Psoas muscle (tissue), 8 donors: Measurements from ENCODE around the gene MYBPH. TPM values are rescaled to one million over a fixed set of nuclear protein-coding genes. Genes with fewer than 3 reads are reported as not detected.
A peak's percentile ranks its signal among the peaks of the same experiment; 100 is the strongest.

ENCODE experiments used
- ATAC-seq, 4 donors: fragments of 200-7000 bp; cut with Tn5 transposase; one replicate each; pipeline ENCODE4 v1.9.1; 2020; ENCODE audit warnings: moderate library complexity in 3 of 4, mild to moderate bottlenecking in 2 of 4
- DNase-seq, 2 donors: peaks; one replicate each; pipeline ENCODE4 v3.0.0-alpha.2; 2020
- H3K27ac ChIP-seq: fragments of 200-600 bp; one replicate; pipeline ENCODE4 v1.8.0; 2022
- H3K27me3 ChIP-seq, 3 donors: fragments of 200-600 bp in 1 of 3; one replicate each; pipeline versions ENCODE4 v1.6.1 to v1.8.0; 2013 to 2022; ENCODE audit warnings: low read length in 2 of 3, mild to moderate bottlenecking in 2 of 3, moderate library complexity in 1 of 3; ENCODE audit not compliant: insufficient read depth in 3 of 3
- H3K36me3 ChIP-seq, 2 donors: fragments of 200-600 bp in 1 of 2; one replicate each; pipeline versions ENCODE4 v1.6.1 to v1.8.0; 2013 to 2022; ENCODE audit warnings: low read depth in 1 of 2, mild to moderate bottlenecking in 1 of 2, moderate library complexity in 1 of 2; ENCODE audit not compliant: insufficient read depth in 1 of 2
- H3K4me1 ChIP-seq: fragments of 200-600 bp; one replicate; pipeline ENCODE4 v1.8.0; 2022
- H3K4me3 ChIP-seq: fragments of 200-600 bp; one replicate; pipeline ENCODE4 v1.8.0; 2022; ENCODE audit warnings: mild to moderate bottlenecking
- H3K9me3 ChIP-seq: fragments of 200-600 bp; one replicate; pipeline ENCODE4 v1.8.0; 2022
- WGBS, 3 donors: extraction: QIAGEN DNeasy Blood & Tissue Kit; methylation state at CpG; one replicate each; pipeline versions ENCODE4 v1.1.6 to v1.1.7; 2013; 5-methylcytosine and 5-hydroxymethylcytosine counted together
- intact Hi-C, 2 donors: fragments of 100-400 bp; cut with DNase I; formaldehyde crosslinking; loops; one replicate each; pipeline versions ENCODE4 v1.11.0 to v1.14.2; 2022
- polyA plus RNA-seq, 3 donors: library from polyadenylated mRNA; stranded (reverse); fragments of 200-250 nt; gene quantifications; one replicate each; pipeline ENCODE4 v1.2.3, GENCODE V29; 2013
- total RNA-seq, 4 donors: library from RNA; stranded (reverse); fragmentation: NEBNext Ultra II Directional in 2 of 4; extraction: Animal tissue kit (Norgen Biotek cat#: 25700) in 2 of 4; gene quantifications; one replicate each; pipeline versions ENCODE4 v1.2.1 to v1.2.4, GENCODE V29; 2021 to 2023
- TF ChIP-seq, protein P1 (sequence below): fragments of 200-600 bp; IDR thresholded peaks from one replicate; pipeline ENCODE4 v1.8.0; 2022; ENCODE audit warnings: antibody characterized with exemption
- donor health status: healthy with polysubstance abuse.
- donor health status: DM: no; HTN: no; CAD: no; lungs with moderate emphysema.
- donor health status: Bipolar disorder and iron deficiency.
- donor health status: healthy.
- donor health status: DM: yes; HTN: yes; CAD: no.
- donor health status: DM: no; HTN: no; CAD: no.
- donor health status: DM: no; HTN: no; CAD: no.
- donor health status: DM: yes; HTN: yes; CAD: no.

The MYBPH gene
- total and polyA plus RNA-seq, 7 donors, result 18.0 to 882 (median 39.1) TPM

GRCh38 chr1:203130358-203130985 lies 45.2 kb downstream of the MYBPH start:
- no peak overlapping the region for H3K4me3 ChIP-seq
- 46 to 66% (median 52%) methylated on average over 3 of the region's 3 CpGs for WGBS, 3 donors
- no peaks in the 10 kb centered on the region for H3K9me3 ChIP-seq
- peaks cover 0 to under 1% (median 0%) of the 10 kb centered on the region in 3 donors for H3K27me3 ChIP-seq
- DNase-seq (no peak), ATAC-seq (peak in 1 of 4 donors; percentile 21)
- TF ChIP-seq, protein P1, sequence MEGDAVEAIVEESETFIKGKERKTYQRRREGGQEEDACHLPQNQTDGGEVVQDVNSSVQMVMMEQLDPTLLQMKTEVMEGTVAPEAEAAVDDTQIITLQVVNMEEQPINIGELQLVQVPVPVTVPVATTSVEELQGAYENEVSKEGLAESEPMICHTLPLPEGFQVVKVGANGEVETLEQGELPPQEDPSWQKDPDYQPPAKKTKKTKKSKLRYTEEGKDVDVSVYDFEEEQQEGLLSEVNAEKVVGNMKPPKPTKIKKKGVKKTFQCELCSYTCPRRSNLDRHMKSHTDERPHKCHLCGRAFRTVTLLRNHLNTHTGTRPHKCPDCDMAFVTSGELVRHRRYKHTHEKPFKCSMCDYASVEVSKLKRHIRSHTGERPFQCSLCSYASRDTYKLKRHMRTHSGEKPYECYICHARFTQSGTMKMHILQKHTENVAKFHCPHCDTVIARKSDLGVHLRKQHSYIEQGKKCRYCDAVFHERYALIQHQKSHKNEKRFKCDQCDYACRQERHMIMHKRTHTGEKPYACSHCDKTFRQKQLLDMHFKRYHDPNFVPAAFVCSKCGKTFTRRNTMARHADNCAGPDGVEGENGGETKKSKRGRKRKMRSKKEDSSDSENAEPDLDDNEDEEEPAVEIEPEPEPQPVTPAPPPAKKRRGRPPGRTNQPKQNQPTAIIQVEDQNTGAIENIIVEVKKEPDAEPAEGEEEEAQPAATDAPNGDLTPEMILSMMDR, result no peak
- H3K27ac ChIP-seq, result peak overlapping the region; percentile 1
- peaks cover 0 to 5% of the 10 kb centered on the region in 2 donors for H3K36me3 ChIP-seq
- peaks cover 42% of the 10 kb centered on the region for H3K4me1 ChIP-seq
- intact Hi-C loops, result no loop called here

DNA sequence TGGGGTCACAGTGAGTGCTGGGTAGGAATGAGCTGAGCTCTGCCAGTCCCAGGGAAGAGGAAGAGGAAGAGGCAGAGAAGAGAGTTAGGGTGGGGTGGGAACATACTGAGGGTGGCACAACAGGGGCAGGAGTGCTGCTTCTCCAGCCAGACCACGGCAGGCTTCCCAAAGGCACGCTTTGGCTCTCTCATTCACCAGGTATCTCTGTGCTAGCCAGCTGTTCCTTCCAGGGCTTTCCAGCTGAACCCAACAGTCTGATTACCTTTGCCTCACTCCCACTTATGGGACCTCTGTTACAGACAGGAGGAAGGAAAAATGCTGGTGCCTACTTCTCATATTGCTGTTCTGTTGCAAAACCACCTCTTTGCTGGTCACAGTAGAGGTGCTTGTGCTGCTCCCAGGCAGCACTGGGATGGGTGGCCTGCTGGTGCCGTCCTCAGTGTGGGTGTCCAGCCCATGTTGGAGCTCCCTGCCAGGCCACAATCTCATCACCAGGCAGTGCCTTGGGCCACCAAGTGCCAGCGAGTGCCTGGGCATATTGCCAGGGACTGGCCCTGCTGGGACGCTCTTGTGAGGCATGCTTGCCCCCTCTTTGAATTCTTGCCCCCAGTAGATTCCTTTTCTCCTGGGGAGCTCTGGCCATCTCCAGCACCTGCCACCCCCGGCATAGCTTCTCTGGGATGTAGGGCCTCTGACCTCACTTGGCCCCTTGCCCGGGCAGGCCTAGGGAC lies 46.0 kb downstream of the MYBPH start:
- Histone ChIP-seq H3K27ac (peak overlapping the region; percentile 55), H3K9me3 (no peaks in the 10 kb centered on the region), H3K4me1 (peaks cover 42% of the 10 kb centered on the region), H3K36me3 (peaks cover 0 to 4% of the 10 kb centered on the region in 2 donors), H3K27me3 (peaks cover 0 to 8% (median 2%) of the 10 kb centered on the region in 3 donors), H3K4me3 (peak overlapping the region; percentile 73)
- WGBS, 3 donors, result 20 to 26% (median 25%) methylated on average over 7 of the region's 7 CpGs
- intact Hi-C loops, result loop anchor here in 1 of 2 donors (5.0 kb wide), 1 partner anchor 42 kb away; the partner anchor contains the start of gene MYOG
- peak; percentile 67 to 77 for DNase-seq
- TF ChIP-seq, protein P1, result no peak
- ATAC-seq, result peak; percentile 66 to 79 (median 74)

GRCh38 chr1:203128716-203129500 lies 46.7 kb downstream of the MYBPH start:
- peaks cover 0 to 8% (median 2%) of the 10 kb centered on the region in 3 donors for H3K27me3 ChIP-seq
- no peaks in the 10 kb centered on the region for H3K9me3 ChIP-seq
- H3K27ac ChIP-seq, result peak overlapping the region; percentile 64
- H3K4me1 ChIP-seq, result peaks cover 42% of the 10 kb centered on the region
- intact Hi-C loops, result loop anchor here in 1 of 2 donors (5.0 kb wide), 1 partner anchor 42 kb away; the partner anchor contains the start of gene MYOG
- no peaks in the 10 kb centered on the region for H3K36me3 ChIP-seq
- DNase-seq (no peak), ATAC-seq (peak in 2 of 4 donors; percentile 23 to 29)
- WGBS, 3 donors, result 91 to 94% (median 92%) methylated on average over 27 to 29 of the region's 29 CpGs
- TF ChIP-seq, protein P1, result no peak
- peak overlapping the region; percentile 73 for H3K4me3 ChIP-seq

- peaks cover 0 to 8% (median 2%) of the 10 kb centered on the region in 3 donors for H3K27me3 ChIP-seq
- DNase-seq, result no peak
- 31 to 36% (median 34%) methylated on average over 7 of the region's 7 CpGs for WGBS, 3 donors
- TF ChIP-seq, protein P1, result no peak
- peak overlapping the region; percentile 73 for H3K4me3 ChIP-seq
- H3K4me1 ChIP-seq, result peaks cover 42% of the 10 kb centered on the region
- peak overlapping the region; percentile 64 for H3K27ac ChIP-seq
- ATAC-seq, result no peak
- intact Hi-C loops, result loop anchor here in 1 of 2 donors (5.0 kb wide), 1 partner anchor 41 kb away; the partner anchor contains the start of gene MYOG
- H3K9me3 ChIP-seq, result no peaks in the 10 kb centered on the region
- no peaks in the 10 kb centered on the region for H3K36me3 ChIP-seq
Measured at GRCh38 chr1:203128431-203128715, 47.3 kb downstream of the MYBPH start.
